HepG2 (cell line): ENCODE data around the gene MX2.

Source experiments
- CBFB ChIP-seq: sonication (generic); formaldehyde crosslinking; IDR thresholded peaks from 2 replicates; pipeline ENCODE4 v1.4.0; 2020; ENCODE audit warnings: missing genetic modification reagents
- EZH2 ChIP-seq: conservative IDR thresholded peaks from 2 replicates; pipeline ENCODE4 v1.6.1; 2012; ENCODE audit warnings: mild to moderate bottlenecking, low read depth, low read length, moderate library complexity
- GABPA ChIP-seq, 2 experiments: IDR thresholded peaks; 2 replicates each; pipeline ENCODE4 v1.6.1; 2011 to 2016; ENCODE audit warnings: low read depth in 2 of 2, low read length in 1 of 2, missing biosample characterization in 1 of 2, missing genetic modification characterization in 1 of 2
- KDM1A ChIP-seq: IDR thresholded peaks from 2 replicates; pipeline ENCODE4 v1.6.1; 2016; ENCODE audit warnings: missing compliant biosample characterization
- PHB2 ChIP-seq: fragments of 450-650 bp; IDR thresholded peaks from 2 replicates; pipeline ENCODE4 v1.6.1; 2018; ENCODE audit not compliant: partially characterized antibody
- YY1 ChIP-seq: IDR thresholded peaks from 2 replicates; pipeline ENCODE4 v1.6.1; 2011; ENCODE audit warnings: low read length, low read depth, moderate library complexity, mild to moderate bottlenecking; ENCODE audit not compliant: insufficient read depth, insufficient replicate concordance
- ZNF207 ChIP-seq: fragments of 450-650 bp; IDR thresholded peaks from 2 replicates; pipeline ENCODE4 v1.6.1; 2016; ENCODE audit warnings: antibody characterized with exemption, borderline replicate concordance
- ZNF430 ChIP-seq: sonication (generic); formaldehyde crosslinking; IDR thresholded peaks from 2 replicates; pipeline ENCODE4 v1.9.0; 2021; ENCODE audit warnings: mild to moderate bottlenecking, missing genetic modification reagents
- ZNF703 ChIP-seq: sonication (generic); formaldehyde crosslinking; IDR thresholded peaks from 2 replicates; pipeline ENCODE4 v1.5.1; 2020; ENCODE audit warnings: missing genetic modification reagents, mild to moderate bottlenecking, moderate library complexity, borderline replicate concordance
- ZNF747 ChIP-seq: sonication (generic); formaldehyde crosslinking; IDR thresholded peaks from 2 replicates; pipeline ENCODE4 v1.8.1; 2023; ENCODE audit warnings: missing genetic modification reagents, mild to moderate bottlenecking, borderline replicate concordance
- TF ChIP-seq, protein P1 (sequence below): IDR thresholded peaks from 2 replicates; pipeline ENCODE4 v1.6.1; 2016; ENCODE audit warnings: mild to moderate bottlenecking, missing biosample characterization, missing genetic modification reagents
- TF ChIP-seq, protein P2 (sequence below): sonication (generic); formaldehyde crosslinking; IDR thresholded peaks from 2 replicates; pipeline ENCODE4 v1.4.0; 2020; ENCODE audit warnings: missing genetic modification reagents, mild to moderate bottlenecking, borderline replicate concordance
- TF ChIP-seq, protein P3 (sequence below): IDR thresholded peaks from 2 replicates; pipeline ENCODE4 v1.6.1; 2016

DNA sequence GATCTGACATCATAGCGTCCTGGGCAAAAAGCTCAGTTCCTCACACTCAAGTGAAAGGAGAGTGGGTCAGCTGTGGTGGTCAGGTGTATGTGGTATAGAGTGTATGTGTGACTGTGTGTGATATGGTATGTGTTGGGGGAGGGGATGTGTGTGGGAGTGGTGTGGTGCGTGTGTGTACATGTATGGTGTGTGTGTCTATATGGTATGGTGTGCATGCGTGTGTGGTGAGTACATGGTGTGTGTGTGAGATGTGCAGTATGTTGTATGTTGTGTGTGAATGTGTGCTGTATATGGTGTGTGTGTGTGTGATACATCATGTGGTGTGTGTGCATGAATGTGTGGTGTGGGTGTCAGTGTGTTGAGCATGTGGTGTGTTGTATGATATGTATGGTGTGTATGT is 24.3 kb upstream of the MX2 start:
- no peak for TF ChIP-seq EZH2
- no peak for TF ChIP-seq KDM1A (CRISPR knock-in tag)
- TF ChIP-seq, protein P1, sequence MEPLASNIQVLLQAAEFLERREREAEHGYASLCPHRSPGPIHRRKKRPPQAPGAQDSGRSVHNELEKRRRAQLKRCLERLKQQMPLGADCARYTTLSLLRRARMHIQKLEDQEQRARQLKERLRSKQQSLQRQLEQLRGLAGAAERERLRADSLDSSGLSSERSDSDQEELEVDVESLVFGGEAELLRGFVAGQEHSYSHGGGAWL (CRISPR knock-in tag), result no peak
- no peak for TF ChIP-seq ZNF747
- TF ChIP-seq PHB2, result no peak
- TF ChIP-seq ZNF703 (CRISPR knock-in tag), result no peak
- no peak for TF ChIP-seq ZNF207
- TF ChIP-seq, protein P2, sequence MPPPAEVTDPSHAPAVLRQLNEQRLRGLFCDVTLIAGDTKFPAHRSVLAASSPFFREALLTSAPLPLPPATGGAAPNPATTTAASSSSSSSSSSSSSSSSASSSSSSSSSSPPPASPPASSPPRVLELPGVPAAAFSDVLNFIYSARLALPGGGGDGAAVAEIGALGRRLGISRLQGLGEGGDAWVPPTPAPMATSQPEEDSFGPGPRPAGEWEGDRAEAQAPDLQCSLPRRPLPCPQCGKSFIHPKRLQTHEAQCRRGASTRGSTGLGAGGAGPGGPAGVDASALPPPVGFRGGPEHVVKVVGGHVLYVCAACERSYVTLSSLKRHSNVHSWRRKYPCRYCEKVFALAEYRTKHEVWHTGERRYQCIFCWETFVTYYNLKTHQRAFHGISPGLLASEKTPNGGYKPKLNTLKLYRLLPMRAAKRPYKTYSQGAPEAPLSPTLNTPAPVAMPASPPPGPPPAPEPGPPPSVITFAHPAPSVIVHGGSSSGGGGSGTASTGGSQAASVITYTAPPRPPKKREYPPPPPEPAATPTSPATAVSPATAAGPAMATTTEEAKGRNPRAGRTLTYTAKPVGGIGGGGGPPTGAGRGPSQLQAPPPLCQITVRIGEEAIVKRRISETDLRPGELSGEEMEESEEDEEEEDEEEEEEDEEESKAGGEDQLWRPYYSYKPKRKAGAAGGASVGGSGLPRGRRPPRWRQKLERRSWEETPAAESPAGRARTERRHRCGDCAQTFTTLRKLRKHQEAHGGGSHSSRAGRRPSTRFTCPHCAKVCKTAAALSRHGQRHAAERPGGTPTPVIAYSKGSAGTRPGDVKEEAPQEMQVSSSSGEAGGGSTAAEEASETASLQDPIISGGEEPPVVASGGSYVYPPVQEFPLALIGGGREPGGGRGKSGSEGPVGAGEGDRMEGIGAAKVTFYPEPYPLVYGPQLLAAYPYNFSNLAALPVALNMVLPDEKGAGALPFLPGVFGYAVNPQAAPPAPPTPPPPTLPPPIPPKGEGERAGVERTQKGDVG (CRISPR knock-in tag), result no peak
- no peak for TF ChIP-seq YY1
- no peak for TF ChIP-seq ZNF430 (CRISPR knock-in tag)
- TF ChIP-seq, protein P3, sequence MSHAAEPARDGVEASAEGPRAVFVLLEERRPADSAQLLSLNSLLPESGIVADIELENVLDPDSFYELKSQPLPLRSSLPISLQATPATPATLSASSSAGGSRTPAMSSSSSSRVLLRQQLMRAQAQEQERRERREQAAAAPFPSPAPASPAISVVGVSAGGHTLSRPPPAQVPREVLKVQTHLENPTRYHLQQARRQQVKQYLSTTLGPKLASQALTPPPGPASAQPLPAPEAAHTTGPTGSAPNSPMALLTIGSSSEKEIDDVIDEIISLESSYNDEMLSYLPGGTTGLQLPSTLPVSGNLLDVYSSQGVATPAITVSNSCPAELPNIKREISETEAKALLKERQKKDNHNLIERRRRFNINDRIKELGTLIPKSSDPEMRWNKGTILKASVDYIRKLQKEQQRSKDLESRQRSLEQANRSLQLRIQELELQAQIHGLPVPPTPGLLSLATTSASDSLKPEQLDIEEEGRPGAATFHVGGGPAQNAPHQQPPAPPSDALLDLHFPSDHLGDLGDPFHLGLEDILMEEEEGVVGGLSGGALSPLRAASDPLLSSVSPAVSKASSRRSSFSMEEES, result no peak
- no peak for TF ChIP-seq CBFB (CRISPR knock-in tag)
- TF ChIP-seq GABPA (IDR thresholded peaks at IDR 0.05; ENCODE audit: low read depth, low read length), result no peak
- no peak for TF ChIP-seq GABPA (CRISPR knock-in tag; IDR thresholded peaks at IDR 0.05; ENCODE audit: low read depth)
